ENCODE data around the gene IKZF4. TPM values are rescaled to one million over a fixed set of nuclear protein-coding genes. Genes with fewer than 3 reads are reported as not detected.
A peak's percentile ranks its signal among the peaks of the same experiment; 100 is the strongest.
"Not testable (repeated sequence)": the region's sequence is repeated elsewhere in the genome, so short reads cannot be mapped to it uniquely, and the experiment has no call there.

IKZF4 gene
- total RNA-seq, 1 donor from 2014 or later, result 5.7 TPM

- H3K27me3 ChIP-seq (ENCODE audit: control insufficient read depth, insufficient read depth, low read length), result no peaks in the 10 kb centered on the region
- no peak overlapping the region for H3K4me3 ChIP-seq (ENCODE audit: low read depth, low read length)
- DNase-seq (ENCODE audit: low read depth), result no peak
- no peak for TF ChIP-seq CTCF (IDR thresholded peaks at IDR 0.05; ENCODE audit: insufficient read depth, low read length, poor library complexity, severe bottlenecking)
- H3K36me3 ChIP-seq (ENCODE audit: control insufficient read depth, insufficient read depth, low read length), result peaks cover 2% of the 10 kb centered on the region
Observed at GRCh38 chr12:56040151-56040550, 19.3 kb downstream of the IKZF4 start.

DNA sequence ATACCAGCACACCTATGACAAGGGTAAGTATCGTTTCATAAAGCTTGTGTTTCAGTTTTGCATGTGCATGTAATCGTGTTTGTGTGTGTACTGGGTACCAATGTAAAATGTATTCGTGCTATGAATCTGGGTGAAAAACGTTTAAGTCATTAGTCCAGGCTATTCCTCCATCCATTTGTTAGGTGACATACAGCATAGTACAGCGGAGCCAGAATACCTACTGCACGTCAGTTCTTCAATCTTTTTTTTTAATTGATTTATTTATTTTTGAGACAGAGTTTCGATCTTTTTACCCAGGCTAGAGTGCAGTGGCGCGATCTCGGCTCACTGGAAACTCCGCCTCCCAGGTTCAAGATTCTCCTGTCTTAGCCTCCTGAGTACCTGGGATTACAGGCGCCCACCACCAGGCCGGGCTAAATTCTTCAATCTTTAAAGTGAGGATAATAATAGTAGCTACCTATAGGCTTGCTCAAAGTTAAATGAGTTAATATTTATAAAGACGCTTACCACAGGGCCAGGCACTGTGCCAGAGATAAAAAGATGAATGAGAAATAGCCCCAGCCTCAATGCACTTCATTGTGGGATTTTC lies 20.2 kb downstream of the IKZF4 start:
- TF ChIP-seq CTCF (IDR thresholded peaks at IDR 0.05; ENCODE audit: insufficient read depth, low read length, poor library complexity, severe bottlenecking), result no peak
- Histone ChIP-seq H3K36me3 (ENCODE audit: control insufficient read depth, insufficient read depth, low read length) (peaks cover 2% of the 10 kb centered on the region), H3K27me3 (ENCODE audit: control insufficient read depth, insufficient read depth, low read length) (no peaks in the 10 kb centered on the region), H3K4me3 (ENCODE audit: low read depth, low read length) (peak overlapping the region; percentile 28)
- no peak for DNase-seq (ENCODE audit: low read depth)

- H3K4me3 ChIP-seq (ENCODE audit: low read depth, low read length), result peak within 1 kb of the TSS; percentile 90
- peak; percentile 59 for TF ChIP-seq CTCF (IDR thresholded peaks at IDR 0.05; ENCODE audit: insufficient read depth, low read length, poor library complexity, severe bottlenecking)
- H3K27me3 ChIP-seq (ENCODE audit: control insufficient read depth, insufficient read depth, low read length), result no peaks in the 10 kb centered on the region
- H3K36me3 ChIP-seq (ENCODE audit: control insufficient read depth, insufficient read depth, low read length), result peaks cover 2% of the 10 kb centered on the region
- DNase-seq (ENCODE audit: low read depth), result peak; percentile 98
Observed at GRCh38 chr12:56041552-56042429, 20.9 kb downstream of the IKZF4 start, which contains the start of gene RPS26. RPS26 (plus strand) TSS chr12:56041918; CDS start chr12:56042167, 249 bp downstream.

GRCh38 chr12:56042430-56042813 lies 21.6 kb downstream of the IKZF4 start:
- DNase-seq (ENCODE audit: low read depth); H3K27me3 ChIP-seq (ENCODE audit: control insufficient read depth, insufficient read depth, low read length); H3K36me3 ChIP-seq (ENCODE audit: control insufficient read depth, insufficient read depth, low read length): not testable (repeated sequence)
- H3K4me3 ChIP-seq (ENCODE audit: low read depth, low read length), result peak overlapping the region; percentile 90

DNA sequence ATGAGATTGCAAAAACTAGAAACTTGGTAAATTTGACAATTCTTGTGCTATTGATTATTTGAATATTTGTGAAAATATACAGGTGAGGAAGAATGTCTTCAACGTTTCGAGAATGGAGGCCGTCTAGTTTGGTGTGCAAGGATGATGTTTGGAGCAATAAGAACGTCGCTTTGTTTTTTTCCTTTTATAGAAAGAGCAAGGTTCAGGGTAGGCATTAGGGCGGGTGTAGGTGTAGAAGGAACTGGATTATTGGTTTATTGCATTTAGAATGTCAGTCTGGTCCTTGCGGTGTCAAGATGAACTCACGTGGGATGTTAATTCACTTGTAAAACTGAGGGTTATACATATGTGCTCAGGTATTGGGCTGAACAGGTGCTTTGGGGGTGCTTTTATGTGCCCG lies 22.0 kb downstream of the IKZF4 start:
- Histone ChIP-seq H3K27me3 (ENCODE audit: control insufficient read depth, insufficient read depth, low read length) (no peaks in the 10 kb centered on the region), H3K36me3 (ENCODE audit: control insufficient read depth, insufficient read depth, low read length) (peaks cover 2% of the 10 kb centered on the region), H3K4me3 (ENCODE audit: low read depth, low read length) (peak overlapping the region; percentile 90)
- no peak for DNase-seq (ENCODE audit: low read depth)
- TF ChIP-seq CTCF (IDR thresholded peaks at IDR 0.05; ENCODE audit: insufficient read depth, low read length, poor library complexity, severe bottlenecking), result no peak

DNA sequence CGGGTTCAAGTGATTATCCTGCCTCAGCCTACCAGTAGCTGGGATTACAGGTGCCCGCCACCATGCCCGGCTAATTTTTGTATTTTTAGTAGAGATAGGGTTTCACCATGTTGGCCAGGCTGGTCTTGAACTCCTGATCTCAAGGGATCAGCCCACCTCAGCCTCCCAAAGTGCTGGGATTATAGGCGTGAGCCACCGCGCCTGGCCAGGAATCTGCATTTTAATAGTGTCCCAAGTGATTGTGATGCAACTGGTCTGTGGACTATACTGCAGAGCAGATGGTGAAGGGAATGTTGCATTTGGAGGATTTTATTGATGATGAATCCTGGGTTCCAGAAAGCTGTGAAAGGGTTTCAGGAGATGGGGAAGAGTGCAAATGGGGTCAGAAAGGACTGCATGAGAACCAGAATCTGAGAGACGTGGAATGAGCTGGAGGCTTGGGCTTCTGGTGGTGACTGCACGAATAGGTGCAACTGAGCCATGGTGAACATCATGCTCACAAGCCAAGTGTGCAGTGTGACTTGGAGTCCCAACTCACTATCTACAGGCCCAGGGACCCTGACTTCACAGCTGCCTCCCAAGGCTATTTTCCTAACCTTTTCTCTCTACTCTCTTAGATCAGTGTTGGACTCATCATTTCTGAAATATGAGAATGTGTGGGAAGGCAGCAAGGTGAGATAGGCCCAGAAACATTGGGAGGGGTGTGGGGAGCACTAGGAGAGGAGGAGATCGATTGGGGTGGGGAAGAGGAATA lies 25.4 kb downstream of the IKZF4 start:
- TF ChIP-seq CTCF (IDR thresholded peaks at IDR 0.05; ENCODE audit: insufficient read depth, low read length, poor library complexity, severe bottlenecking), result no peak
- no peak for DNase-seq (ENCODE audit: low read depth)

More for the DNA sequence above, 25.4 kb downstream of the IKZF4 start:
- Histone ChIP-seq H3K4me3 (ENCODE audit: low read depth, low read length) (no peak overlapping the region), H3K27me3 (ENCODE audit: control insufficient read depth, insufficient read depth, low read length) (no peaks in the 10 kb centered on the region), H3K36me3 (ENCODE audit: control insufficient read depth, insufficient read depth, low read length) (peaks cover 2% of the 10 kb centered on the region)

All from kidney epithelial cell (primary cell).